ENCODE measurements around the gene ITGB5.
"Not testable (repeated sequence)": the region's sequence is repeated elsewhere in the genome, so short reads cannot be mapped to it uniquely, and the experiment has no call there.

Gene ITGB5

GRCh38 chr3:124805671-124806070, 81.5 kb downstream of the ITGB5 start:
- DNase-seq: no peak

DNA sequence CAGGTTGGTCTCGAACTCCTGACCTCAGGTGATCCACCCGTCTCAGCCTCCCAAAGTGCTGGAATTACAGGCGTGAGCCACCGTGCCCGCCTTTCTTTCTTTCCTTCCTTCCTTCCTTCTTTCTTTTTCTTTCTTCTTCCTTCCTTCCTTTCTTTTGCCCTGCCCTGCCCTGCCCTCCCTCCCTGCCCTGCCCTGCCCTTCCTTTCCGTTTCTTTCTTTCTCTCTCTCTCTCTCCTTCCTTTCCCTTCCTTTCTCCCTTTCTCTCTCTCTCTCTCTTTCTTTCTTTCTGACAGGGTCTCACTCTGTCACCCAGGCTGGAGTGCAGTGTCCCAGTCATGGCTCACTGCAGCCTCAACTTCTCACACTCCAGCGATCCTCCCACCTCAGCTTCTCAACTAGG, 82.3 kb downstream of the ITGB5 start:
- DNase-seq: no peak

DNA sequence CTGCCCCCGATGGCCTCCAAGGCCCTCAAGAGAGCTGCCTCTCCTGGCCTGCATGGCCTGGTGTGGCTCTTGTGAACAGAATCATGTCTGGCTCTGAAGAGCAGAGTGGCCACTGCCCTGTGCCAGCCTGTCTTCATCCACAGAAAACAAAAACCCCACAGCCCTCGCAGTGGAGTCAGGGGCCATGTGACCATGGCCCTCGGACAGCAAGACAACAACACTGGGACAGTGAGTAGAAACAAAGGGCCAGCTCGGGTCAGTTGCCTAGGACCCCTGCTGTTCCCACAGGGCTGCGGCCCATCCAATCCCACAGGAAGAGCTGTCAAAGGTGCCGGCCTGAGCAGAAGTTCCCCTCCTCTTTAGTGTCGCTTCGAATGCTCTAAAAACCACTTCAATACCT, 84.5 kb downstream of the ITGB5 start:
- no peak for DNase-seq

GRCh38 chr3:124802061-124802698, 85.0 kb downstream of the ITGB5 start:
- no peak for DNase-seq

GRCh38 chr3:124800511-124801258, 86.5 kb downstream of the ITGB5 start:
- no peak for DNase-seq

GRCh38 chr3:124800076-124800475, 87.1 kb downstream of the ITGB5 start:
- no peak for DNase-seq

DNA sequence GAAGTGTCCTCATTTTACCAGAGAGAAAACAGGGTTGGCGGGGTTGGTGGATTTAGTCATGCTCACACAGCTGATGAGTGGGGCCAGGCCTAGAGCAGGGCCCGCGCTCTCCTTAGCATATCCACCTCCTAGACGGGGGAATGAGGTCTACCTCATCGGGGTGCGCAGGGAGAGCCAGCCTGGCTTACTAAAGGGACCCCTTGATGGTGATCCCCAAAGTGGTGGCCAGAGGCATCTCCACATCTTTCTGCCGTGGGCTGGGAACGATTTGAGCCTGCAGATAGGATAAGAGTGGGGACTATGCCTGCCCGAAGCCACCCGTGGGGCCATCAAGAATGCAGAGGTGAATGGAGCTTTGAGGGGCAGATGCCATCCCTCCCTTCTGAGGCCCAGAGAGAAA, 87.5 kb downstream of the ITGB5 start:
- DNase-seq: no peak

- DNase-seq: no peak
These were observed 89.7 kb downstream of the ITGB5 start for GRCh38 chr3:124797426-124797945.

DNA sequence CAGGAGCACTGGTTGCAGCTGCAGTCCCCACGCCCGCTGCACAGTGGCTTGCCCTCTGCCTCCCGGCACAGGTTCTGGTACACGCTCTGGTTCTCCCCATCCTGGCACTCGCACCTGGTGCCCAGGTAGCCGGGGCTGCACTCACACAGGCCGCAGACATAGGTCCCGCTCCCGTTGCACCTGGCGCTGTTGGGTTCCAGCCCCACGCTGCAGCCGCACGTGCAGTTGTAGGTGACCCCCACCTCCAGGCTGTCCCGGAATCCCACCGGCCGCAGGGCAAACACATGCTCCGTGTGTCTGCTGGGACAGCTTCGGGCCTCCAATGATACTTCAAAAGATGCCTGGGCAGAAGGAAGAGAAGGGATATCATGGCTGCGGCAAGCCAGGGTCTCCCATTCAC, 90.7 kb downstream of the ITGB5 start:
- DNase-seq: no peak

DNA sequence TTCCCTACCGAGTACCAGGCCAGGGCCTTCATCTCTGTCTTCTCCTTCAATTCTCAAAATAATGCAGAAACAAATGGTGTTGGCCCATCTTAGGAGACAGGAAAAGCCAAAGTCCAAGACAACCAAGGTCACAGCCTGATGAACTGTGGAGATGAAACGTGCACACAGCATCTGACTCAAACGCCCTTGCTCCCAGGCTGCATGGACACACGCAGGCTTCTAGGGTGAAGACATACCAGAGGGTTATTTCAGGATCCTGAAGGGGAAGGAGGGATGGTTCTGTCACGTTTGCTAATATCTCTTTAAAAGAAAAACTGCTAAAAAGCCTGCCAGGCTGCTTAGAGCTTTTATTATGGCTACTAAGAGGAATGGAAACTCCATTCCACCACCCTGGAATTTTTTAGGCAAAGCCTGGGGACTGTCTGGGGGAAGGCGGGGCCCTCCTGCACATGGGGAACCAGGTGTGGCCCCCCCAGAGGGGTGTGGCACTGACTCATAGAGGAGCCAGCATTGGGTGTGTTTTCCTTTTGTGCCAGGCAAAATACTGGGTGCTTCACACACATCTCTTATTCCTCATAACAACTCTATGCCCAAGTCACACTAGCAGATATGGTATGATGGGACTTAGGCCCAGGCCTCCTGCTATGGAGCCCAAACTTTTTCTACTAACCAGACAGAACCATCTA, 94.0 kb downstream of the ITGB5 start:
- no peak for DNase-seq

DNA sequence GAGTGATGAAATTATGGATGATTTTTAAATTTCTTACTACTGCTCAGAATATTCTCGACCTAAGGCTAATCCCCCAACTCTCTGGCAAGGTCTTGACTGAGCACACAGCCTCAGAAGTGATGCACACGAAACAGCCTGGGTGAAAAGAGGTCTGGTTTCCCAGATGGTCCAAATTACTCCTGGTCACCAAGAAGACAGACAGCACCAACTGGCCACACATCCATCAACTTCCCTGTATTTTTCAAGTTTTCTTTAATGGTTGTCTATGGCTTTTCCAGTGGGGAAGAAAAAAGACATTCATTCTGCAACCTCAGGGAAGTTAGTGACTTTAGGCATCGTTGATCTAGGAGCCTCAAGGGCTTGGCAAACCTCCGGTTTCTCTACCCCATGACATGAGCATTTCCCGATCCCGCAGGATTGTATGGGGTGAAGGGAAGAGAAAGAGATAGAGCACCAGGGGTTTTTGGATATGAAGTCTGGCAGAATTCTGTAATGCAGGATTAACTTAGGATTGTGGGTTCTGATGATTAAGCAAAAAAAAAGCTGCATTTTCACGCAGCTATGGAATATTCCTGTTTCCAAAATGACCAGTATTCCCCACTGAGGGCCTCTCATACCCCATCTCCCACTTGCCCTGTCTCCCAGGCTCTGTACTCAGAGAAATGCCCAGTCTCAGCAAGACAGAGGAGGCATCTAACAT, 94.7 kb downstream of the ITGB5 start:
- no peak for DNase-seq

DNA sequence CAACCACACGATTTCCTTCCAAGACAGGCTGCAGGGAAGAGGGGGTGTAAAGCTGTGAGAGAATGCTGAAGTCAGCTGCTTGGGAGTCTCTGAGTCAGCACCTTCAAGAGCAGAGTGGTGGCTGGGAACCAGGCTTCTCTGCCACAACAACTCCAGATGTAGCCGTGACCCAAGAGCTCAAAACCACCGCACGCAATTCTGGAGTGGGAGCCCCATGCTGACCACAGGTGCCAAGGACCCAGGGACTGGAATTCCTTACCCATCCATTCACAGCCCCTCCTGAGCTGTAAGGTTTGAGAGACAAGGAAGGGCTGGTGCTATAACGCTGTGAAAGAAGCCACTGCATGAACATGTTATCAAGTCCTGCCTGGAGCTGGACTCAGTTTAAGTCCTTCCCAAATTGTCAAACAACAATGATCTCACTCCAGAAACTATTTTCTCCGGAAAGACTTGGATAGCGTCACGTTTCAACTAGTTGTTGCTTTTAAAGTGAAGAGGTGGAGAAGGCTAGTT, 95.5 kb downstream of the ITGB5 start:
- DNase-seq: no peak

- DNase-seq: no peak
These were observed 96.0 kb downstream of the ITGB5 start for GRCh38 chr3:124791142-124791541.

- not testable (repeated sequence) for DNase-seq
These were observed 98.1 kb downstream of the ITGB5 start for GRCh38 chr3:124789103-124789502.

DNA sequence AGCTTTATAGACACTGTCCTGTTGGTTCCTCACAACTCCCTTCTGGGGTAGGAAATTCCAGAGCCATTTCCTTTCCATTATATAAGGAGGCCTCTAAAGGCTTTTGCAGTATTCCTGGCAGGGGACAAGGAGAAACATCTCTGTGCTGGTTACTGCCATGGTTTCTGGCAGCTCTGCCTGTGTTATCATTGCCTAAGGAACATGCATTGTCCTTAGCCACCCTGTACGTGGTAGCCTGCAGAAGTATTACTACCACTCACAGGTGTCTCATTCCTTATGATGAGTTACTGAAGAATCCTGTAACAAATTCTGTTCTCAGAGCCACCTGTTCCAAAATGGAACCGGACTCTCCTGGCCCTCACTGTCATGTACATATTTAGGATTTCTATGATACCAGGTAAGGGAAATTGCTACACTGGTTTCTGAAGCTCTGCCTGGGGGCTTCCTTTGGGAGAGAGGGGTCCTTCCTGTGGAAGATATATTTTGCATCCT, 98.9 kb downstream of the ITGB5 start:
- DNase-seq: no peak

- DNase-seq: no peak
These were observed 99.5 kb downstream of the ITGB5 start for GRCh38 chr3:124787476-124788195.

- no peak for DNase-seq
These were observed 100.5 kb downstream of the ITGB5 start for GRCh38 chr3:124786511-124787241.

- DNase-seq: no peak
These were observed 101.2 kb downstream of the ITGB5 start for GRCh38 chr3:124785973-124786372.

- no peak for DNase-seq
These were observed 102.3 kb downstream of the ITGB5 start for GRCh38 chr3:124784686-124785382.

DNA sequence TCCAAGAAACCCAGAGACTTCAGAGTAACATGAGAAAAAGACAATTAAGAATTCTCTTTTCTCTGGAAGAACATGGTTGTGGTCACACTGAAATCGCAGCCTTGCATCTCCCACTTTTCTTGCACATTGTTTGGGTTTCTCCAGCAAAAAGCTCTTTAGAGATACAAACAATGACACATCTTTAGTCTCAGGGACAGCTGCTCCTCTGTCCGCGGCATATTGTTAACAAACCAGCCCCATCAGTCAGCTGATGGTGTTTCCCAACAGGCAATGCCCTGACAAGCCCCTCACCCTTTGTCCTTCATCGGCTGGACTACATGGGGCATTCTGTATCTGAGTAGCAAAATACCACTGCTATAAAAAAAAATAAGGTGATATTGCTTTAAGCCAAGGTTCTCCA, 103.5 kb downstream of the ITGB5 start:
- no peak for DNase-seq

DNA sequence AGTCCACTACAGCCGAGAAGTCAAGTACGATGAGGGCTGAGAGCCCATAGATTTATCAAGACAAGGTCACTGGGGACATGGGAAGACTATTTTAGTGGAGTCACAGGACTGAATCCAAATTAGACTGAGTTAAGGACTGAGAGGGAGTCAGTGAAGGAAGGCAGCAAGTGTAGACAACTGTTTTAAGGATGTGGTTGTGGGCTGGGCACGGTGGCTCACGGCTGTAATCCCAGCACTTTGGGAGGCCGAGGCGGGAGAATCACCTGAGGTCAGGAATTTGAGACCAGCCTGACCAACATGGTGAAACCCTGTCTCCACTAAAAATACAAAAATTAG, 104.8 kb downstream of the ITGB5 start:
- not testable (repeated sequence) for DNase-seq
